Stimulated activated CD4-positive, alpha-beta T cell treated with anti-CD3 and anti-CD28 coated beads, Interleukin-4, amount 100 ng/mL, for 24 hours (primary cell): Measurements from ENCODE around the gene PLXNA4.
"Not testable (repeated sequence)": the region's sequence is repeated elsewhere in the genome, so short reads cannot be mapped to it uniquely, and the experiment has no call there.

ENCODE experiments used
- DNase-seq: peaks from one replicate; pipeline ENCODE4 v3.0.0-alpha.2; 2020

PLXNA4 gene

DNA sequence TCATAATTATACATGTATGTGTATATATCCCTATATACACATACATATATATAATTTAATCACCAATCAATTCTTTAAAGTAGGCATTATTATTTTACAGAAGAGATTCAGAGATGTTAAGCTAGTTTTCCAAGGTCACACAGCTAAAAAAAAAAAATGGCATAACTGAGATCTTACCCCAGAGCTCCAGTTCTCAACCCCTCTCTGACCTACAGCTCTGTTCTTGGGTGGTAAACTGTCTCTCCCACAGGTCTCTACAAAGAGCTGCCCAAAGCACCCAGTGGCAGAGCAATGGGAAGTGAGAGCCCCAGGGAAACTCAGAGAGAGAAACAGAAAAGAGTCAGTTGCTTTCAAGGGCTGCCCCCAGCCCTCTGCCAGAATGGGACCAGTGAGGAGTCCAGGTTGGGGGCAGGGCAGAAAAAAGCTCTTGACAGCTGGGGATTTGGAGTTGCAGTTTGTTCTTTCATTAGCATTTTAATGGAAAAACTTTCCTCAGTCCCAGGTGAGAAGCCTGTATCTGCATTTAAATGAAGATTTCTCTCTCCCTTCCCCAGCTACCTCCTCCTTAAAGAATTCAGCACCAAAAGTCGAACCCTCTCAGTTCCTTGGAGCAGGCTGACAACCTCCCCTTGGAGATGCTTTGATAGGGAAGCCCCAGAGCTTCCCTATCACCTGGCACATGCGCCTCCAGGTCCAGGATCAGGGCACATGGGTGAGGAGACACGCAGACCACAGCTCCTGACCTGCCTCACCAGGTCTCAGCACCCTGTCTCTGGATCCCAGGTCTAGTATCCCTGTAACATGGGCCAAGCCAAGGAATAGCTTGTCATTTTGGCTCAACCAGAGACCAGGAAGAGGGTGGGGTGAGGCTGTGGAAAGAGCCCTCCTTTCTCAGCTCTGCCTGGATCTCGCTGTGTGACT lies 388.1 kb downstream of the PLXNA4 start:
- DNase-seq, result no peak

DNA sequence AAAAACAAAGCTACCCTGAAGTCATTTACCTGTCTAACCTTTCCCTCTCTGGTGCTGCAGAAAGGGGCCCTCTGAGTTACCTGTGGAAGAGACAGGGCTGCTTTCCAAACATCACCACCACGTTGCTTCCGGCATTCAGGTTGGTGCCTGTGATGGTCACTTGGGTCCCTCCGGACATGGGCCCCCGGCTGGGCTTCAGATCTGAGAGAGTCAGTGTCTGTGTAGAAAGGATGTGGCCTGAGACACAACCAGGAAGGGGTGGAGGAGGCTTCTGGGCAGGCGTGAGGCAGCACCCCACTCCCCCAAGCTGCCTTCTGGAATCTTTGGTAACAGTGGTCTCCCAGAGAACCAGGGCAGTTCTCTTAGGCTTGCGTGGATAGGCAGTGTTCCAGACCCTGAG lies 388.9 kb downstream of the PLXNA4 start:
- DNase-seq, result no peak

DNA sequence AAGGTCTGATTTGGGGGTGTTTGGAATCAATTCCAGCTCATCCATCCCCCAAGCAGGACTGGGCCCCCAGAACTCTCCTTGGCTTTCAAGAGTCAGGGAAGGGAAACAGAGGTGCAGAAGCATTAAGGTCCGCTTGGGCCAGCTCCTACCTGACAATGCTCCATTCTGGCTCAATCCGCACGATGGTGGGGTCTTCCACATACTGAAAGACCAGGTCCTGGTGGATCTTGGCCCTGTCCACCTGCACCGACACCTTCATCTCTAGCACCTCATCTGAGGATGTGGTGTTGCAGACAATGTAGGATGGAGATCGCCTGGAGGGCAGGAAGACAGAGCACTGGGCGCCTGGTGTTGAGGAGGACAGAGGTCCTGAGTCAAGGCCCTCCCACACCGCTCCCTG lies 391.1 kb downstream of the PLXNA4 start:
- DNase-seq, result no peak

DNA sequence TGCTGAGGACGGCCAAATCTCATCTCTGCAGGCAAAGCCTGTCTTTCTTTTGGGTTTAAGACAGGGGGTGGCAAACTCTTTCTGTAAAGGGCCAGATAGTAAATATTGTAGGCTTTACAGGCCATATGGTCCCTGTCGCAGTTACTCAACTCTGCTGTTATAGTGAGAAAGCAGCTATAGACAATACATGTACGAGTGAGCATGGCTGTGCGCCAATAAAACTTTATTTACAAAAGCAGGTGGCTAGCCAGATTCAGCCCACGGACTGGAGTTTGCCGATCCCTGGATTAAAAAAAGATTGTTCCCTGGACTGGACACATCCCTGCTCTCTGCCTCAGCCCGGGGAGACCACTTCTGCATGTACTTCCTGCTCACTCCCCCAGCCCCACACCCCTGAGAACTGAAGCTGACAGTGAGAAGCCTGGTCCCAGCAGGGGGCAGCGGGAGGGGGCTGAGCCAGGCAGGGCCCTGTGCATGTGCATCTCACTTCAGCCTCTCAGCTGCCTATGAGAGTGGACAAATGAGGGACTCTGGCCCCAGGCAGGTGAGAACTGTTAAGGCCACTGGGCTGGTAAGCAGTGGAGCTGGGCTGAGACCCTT lies 392.4 kb downstream of the PLXNA4 start:
- DNase-seq, result no peak

DNA sequence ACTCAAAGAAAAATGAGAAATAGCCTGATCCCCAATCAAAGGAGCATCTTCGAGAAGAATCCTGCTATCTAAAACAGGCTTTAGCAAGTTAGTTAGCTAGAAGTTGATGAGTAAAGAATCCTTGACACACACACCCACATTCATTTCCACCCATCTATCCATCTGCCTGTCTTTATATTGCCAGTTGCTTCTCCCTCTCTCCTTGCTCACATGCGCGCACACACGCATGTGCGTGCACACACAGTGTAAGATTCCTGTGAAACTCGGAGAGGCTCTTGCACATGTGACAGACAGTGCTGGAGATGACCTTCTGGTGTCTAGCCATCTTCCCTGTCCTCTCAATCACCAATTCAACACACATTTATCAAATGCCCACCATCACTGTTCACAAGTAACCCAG lies 393.3 kb downstream of the PLXNA4 start:
- no peak for DNase-seq

DNA sequence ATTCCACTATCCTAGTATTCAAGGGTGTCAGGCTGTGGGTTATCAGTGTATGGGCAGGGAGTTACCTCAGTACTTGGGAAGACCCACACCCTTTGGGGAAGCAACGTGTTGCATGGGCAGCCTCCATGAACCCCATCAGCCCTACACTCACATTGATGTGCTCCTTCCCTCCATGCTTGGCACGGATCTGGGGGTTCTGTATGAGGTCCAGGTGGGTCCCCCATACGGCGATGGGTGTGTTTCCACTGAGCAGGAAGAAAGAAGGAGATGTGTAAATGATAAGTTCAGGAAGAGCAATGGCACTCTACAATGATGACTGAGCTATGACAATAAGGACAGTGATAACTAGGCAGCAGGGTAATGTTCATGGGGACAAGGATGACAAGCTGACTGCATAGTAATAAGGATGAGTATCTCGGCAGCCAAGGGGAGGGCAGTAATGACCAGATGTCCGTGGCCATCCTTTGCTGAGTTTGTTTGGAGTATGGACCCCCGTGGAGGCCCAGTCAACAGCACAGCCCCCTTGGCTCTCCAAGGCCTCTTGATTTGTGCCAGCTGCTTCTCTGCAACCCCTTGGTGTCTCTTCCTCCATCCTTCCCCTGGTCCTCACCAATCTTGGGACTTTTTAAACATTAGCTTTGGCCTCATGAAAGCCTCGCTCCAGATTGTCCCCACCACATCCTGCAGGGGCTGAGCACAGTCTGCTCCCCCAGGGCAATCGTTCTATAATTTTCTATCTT lies 394.2 kb downstream of the PLXNA4 start:
- DNase-seq, result no peak

DNA sequence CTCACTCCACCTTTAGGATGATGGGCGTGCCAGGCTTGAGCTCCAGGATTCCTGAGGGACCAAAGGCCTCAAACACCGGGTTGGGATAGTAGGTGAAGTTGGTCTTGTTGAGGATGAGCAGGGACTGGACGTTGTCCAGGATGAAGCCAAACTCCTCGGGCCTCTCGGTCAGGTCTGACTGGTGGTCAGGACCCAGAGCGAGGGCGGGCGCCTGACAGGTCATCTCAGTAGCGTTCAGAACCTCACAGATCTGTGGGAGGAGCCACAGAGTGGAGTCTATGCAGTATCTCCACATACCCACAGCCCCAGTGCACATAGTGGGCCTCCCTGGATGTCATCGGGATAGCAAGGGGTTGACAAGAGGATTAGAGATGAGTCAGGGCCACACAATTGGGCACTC lies 394.9 kb downstream of the PLXNA4 start:
- no peak for DNase-seq

DNA sequence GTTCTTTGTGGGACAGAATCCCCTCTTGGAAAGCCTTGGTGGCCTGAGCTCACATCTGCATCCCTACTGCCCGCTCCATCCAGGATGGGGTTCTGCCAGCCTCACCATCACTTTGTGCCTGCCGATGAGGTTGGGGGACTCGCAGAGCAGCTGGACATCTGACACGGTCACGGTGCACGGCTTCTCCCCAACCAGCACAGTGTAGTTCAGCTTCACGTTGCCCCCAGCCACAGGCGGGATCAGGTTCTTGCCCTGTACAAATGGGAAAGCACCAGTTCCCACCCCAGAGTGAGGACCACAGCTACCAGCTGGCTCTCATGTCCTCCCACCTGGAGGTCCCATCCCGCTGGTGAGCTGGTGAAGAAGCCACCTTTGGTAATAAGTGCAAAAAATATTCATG lies 395.8 kb downstream of the PLXNA4 start:
- DNase-seq, result no peak

DNA sequence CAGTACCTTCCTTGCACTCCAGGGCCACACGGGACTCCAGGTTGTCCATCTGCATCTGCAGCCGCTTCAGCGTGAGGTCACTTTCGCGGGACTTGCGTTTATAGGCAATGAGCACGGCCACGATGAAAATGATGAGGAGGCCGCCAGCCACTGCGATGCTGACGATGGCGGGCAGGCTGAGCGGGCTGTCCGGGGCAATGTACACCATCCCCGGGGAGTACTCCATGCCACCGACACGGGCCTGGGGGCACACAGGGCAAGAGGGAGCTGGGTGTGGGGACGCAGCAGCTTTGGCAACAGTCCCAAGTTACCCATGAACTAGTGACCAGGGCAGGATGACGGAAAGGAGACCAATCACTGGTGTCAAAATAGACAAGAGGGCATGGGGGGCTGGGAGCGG lies 396.6 kb downstream of the PLXNA4 start:
- DNase-seq, result no peak

DNA sequence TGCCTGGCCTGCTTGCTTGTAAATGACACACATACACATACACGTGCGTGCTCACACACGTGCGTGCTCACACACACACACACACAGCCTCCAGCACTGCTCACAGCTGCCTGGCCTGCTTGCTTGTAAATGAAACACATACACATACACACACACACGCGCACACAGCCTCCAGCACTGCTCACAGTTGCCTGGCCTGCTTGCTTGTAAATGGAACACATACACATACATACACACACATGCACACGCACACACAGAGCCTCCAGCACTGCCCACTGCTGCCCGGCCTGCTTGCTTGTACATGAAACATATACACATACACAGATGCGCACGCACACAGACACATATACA lies 397.2 kb downstream of the PLXNA4 start:
- no peak for DNase-seq

DNA sequence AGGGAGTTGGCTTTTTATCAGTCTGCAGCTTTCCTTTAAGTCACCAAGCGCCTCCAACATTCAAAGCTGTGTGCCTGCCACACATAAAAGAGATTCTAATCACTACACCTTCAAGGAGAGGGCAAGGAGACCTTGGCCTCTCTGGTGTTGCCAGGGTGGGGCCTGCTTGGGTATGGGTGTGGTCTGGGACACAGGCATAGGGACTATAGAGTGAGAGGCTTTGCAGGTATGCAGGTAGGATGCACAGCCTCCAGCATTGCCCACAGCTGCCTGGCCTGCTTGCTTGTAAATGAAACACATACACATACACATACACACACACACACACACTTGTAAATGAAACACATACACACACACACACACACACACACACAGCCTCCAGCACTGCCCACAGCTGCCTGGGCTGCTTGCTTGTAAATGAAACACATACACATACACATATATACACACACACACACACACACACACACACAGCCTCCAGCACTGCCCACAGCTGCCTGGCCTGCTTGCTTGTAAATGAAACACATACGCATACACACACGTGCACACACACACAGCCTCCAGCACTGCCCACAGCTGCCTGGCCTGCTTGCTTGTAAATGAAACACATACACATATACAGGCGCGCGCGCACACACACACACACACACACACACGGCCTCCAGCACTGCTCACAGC lies 397.7 kb downstream of the PLXNA4 start:
- DNase-seq, result not testable (repeated sequence)

DNA sequence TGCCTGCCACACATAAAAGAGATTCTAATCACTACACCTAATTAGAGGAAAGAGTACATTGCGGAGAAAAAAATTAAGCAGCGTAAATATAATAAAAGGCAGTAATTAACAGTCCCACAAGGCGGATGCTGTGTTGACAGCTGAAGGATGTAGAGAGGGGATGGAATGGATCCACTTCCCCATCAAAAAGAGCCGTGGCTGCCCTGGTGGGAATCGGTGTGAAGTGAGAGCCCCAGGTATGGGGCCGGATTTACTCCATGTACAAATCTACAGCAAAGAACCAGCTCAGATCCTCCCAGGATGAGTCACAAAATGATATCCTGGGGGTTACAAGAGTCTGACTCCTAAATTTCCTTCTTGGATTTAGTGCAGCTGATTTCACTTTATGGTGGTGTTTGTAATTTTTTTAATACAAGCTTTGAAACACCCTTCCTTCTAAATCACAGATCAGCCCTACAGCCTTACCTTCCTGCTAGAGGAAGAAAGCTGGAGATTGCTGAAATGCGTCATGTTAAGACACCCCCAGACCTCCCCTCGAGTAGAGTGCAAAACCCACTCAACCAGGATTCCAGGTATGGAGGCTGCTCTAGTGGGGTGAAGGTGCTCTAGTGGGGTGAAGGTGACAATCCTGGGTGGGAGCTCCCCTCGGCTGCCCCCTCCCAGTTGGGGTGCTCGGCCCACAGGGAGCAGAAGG lies 398.4 kb downstream of the PLXNA4 start:
- no peak for DNase-seq

DNA sequence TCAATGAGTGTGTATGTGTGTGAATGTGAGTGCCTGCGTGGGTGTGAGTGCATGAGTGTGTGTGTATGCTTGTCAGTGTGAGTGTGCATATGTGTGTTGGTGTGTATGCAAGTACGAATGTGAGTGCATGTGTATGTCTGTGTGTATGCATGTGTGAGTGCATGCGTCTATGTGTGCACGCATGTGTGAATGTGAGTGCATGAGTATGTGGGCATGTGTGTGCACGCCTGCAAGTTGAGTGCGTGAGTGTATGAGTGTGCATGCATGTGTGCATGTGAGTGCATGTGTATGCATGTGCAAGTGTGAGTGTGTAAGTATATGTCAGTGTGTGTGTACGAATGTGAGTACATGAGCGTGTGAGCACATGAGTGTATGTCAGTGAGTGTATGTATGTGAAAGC lies 399.6 kb downstream of the PLXNA4 start:
- no peak for DNase-seq

DNA sequence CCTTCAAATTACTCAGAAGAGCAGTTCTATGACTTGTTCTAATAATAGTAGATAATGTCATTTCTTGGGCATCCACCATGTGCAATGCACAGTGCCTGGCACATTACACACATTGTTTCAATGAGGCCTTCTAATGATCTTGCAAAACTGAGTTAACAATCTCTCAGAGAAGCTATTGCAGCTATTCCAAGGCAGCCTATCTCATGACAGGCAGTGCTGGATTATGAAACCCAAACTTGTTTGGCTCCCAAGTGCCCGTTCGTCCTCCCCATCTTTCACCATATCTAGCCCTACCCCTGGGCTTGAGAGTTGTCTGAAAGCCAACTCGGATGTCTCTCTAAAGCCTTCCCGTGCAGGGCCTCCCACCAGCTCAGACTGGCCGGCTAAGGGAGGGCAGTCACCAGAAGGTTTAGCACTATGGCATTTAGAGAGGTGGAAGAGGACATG lies 405.1 kb downstream of the PLXNA4 start:
- no peak for DNase-seq

DNA sequence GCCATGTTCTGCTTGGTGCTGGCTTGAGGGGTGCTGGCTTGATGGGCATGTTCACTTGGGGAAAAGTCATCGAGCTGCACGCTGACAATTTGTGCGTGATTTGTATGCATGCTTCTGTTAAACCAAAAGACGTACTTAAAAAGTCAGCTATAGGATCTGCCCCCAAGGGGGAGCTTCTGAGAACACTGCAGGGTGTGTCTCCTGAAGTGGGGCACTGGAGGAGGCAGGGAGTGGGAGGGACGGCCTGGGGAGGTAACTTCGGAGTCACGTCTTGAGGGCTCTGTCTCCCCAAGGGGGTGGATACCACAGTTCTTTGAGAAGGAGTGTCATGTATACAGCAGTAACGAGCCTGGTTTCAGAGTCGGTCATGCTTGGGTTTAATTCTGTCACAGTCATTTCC lies 406.5 kb downstream of the PLXNA4 start:
- DNase-seq, result no peak

DNA sequence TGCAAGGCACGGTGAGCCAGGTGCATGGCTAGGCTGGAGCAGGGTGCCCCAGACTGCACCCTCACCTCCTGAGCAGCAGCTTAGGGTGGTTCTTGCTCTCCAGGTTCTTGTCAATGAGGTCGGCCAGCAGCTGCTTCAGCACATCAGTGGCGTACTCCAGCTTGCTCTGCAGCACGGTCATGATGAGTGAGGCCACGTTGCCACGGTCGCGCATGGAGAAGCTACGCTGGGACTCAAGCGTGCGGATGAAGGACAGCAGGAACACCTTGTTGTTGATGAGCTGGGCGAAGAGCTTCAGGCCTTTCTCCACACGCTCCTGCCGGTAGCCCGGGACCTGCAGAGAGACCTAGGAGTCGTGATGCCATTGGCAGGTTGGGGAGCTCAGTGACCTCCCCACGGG lies 408.0 kb downstream of the PLXNA4 start:
- DNase-seq, result no peak

DNA sequence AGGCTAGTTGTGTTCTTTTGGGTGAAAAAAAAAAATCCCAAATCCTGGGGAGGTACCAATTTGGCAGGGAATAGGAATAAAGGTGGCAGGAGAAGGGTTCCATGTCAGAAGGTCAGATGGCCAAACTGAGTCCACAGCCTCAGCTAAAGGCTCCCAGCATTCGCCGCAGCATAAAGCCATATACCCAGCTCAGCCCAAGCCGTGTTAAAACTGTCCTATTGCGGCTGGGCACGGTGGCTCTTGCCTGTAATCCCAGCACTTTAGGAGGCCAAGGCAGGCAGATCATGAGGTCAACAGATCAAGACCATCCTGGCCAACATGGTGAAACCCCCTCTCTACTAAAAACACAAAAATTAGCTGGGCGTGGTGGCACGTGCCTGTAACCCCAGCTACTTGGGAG lies 410.6 kb downstream of the PLXNA4 start:
- DNase-seq, result not testable (repeated sequence)

DNA sequence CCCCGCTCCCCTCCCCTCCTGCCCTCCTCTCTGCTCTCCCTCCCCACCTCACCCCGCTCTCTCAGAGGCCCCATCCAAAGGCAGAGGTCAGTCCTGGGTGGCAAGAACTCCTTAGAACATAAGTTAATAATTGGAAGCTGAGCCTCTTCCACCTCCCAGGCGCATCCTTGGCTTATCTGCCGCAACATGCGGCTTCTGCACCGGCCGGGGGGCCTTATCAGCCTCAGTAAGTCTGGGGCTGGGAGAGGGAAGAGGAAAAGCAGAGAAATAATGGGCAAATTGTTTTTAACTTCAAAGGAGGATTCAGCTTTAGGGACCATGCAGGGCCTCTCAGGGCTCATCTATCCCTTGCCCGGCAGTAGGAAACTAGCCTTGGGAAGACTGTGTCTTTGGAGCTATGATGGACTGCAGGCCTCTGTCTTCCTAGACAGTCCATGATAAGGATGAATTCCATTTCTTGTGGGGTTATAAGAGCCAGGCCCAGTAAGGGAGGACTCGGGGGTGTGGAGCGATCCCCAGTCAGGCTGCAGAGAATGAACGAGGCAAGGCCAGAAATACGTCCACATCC lies 411.6 kb downstream of the PLXNA4 start:
- DNase-seq, result no peak

DNA sequence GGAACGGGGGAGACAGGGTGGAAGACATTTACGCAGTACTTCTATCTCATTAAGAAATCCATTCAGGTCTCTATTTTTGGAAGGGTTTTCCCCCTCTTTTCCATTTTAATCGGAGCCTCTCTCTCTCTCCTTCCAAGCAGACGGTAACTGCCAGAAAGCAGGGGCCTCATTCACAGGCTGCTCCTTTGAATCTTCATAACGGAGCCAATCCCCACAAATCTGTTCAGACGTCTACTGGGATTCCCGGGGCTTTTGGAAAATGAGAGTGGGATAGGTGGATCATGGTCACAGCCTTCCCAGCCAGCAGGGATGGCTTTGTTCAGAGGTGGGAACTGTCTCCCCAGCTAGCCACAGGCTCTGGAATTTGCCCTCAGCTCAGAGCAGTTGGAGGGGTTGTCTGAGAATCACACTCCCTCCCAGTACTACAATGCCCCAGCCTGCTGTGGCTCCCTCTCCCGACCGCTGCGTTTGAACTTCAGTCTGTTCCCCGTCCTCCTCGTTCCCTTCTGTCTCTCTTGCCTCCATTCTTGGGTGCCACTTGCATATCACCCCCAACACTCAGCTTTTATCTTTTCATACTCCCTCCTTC lies 413.6 kb downstream of the PLXNA4 start:
- no peak for DNase-seq

DNA sequence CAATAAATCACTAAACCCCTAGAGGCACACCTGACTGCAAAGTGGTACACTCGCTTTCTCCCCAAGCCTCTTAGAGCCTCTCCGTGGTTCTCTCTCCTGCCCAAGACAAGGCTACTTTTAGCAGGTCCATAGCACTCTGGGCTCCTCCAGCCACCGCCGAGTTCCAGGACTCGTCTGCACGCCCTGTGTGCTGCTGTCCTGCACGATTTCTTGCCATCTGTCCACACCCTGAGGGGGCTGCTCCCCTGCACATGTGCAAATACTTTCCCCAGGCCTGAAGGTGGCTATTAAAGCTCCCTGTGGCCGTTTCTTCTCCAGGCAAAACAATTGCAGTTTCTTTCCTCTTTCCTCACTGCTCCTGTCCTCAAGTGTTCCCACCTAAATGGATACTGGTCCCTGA lies 414.3 kb downstream of the PLXNA4 start:
- DNase-seq, result no peak

DNA sequence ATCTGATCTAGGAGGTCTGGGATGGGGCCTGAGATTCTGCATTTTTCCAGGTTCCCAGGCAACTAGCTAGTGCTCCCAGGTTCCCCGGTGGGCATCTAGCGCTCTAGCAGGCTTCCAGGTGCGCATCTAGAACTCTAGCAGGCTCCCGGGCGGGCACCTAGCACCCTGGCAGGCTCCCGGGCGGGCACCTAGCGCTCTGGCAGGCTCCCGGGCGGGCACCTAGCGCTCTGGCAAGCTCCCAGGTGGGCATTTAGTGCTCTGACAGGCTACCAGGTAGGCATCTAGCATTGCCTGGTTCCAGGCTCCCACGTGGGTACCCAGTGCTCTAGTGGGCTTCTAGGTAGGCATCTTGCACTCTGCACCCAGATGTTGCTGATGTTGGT lies 414.7 kb downstream of the PLXNA4 start:
- no peak for DNase-seq
